HepG2 (cell line): ENCODE measurements around the gene DHX16. TPM values are rescaled to one million over a fixed set of nuclear protein-coding genes. Genes with fewer than 3 reads are reported as not detected.

Experiments used
- ASH2L ChIP-seq: fragments of 300-600, 200-600 bp; sonication (generic); IDR thresholded peaks from 2 replicates; pipeline ENCODE4 v1.7.0; 2017; ENCODE audit warnings: low read depth, mild to moderate bottlenecking, moderate library complexity, mixed read lengths, low read length; ENCODE audit not compliant: insufficient read length
- HMG20A ChIP-seq: IDR thresholded peaks from 2 replicates; pipeline ENCODE4 v1.6.1; 2016; ENCODE audit warnings: borderline replicate concordance
- HOXD1 ChIP-seq: sonication (generic); formaldehyde crosslinking; IDR thresholded peaks from 2 replicates; pipeline ENCODE4 v1.5.0; 2020; ENCODE audit warnings: missing genetic modification reagents
- KDM5A ChIP-seq: fragments of 200-600 bp; sonication (generic); IDR thresholded peaks from 2 replicates; pipeline ENCODE4 v1.7.0; 2018; ENCODE audit warnings: antibody characterized with exemption, mild to moderate bottlenecking, low read length, borderline replicate concordance
- KLF11 ChIP-seq: IDR thresholded peaks from 2 replicates; pipeline ENCODE4 v1.6.1; 2016; ENCODE audit warnings: missing compliant biosample characterization
- KLF13 ChIP-seq: sonication (generic); formaldehyde crosslinking; IDR thresholded peaks from 2 replicates; pipeline ENCODE4 v1.4.0; 2020; ENCODE audit warnings: mild to moderate bottlenecking, missing genetic modification reagents
- MLLT10 ChIP-seq: sonication (generic); formaldehyde crosslinking; IDR thresholded peaks from 2 replicates; pipeline ENCODE4 v1.4.0; 2020; ENCODE audit warnings: missing genetic modification reagents
- NCOA2 ChIP-seq: sonication (generic); formaldehyde crosslinking; IDR thresholded peaks from 2 replicates; pipeline ENCODE4 v1.8.0; 2022; ENCODE audit warnings: inconsistent platforms
- RARG ChIP-seq: sonication (generic); formaldehyde crosslinking; IDR thresholded peaks from 2 replicates; pipeline ENCODE4 v1.4.0; 2020; ENCODE audit warnings: low read depth, mild to moderate bottlenecking, missing genetic modification reagents
- RXRB ChIP-seq: IDR thresholded peaks from 2 replicates; pipeline ENCODE4 v1.6.1; 2016; ENCODE audit warnings: borderline replicate concordance, missing genetic modification reagents, missing compliant biosample characterization
- SKI ChIP-seq: fragments of 450-650 bp; IDR thresholded peaks from one replicate; pipeline ENCODE4 v1.6.1; 2018; ENCODE audit warnings: mild to moderate bottlenecking; ENCODE audit not compliant: partially characterized antibody
- ZFX ChIP-seq: sonication (generic); formaldehyde crosslinking; IDR thresholded peaks from 2 replicates; pipeline ENCODE4 v1.4.0; 2020; ENCODE audit warnings: mild to moderate bottlenecking, low read depth, missing genetic modification reagents, moderate library complexity
- ZNF354B ChIP-seq: sonication (generic); formaldehyde crosslinking; IDR thresholded peaks from 2 replicates; pipeline ENCODE4 v1.8.0; 2022; ENCODE audit warnings: mild to moderate bottlenecking, missing genetic modification reagents
- ZNF782 ChIP-seq: sonication (generic); formaldehyde crosslinking; IDR thresholded peaks from 2 replicates; pipeline ENCODE4 v1.4.0; 2020; ENCODE audit warnings: missing genetic modification reagents, mild to moderate bottlenecking, borderline replicate concordance
- polyA plus RNA-seq, 8 experiments: library from polyadenylated mRNA; depleted of rRNA in 3 of 8; stranded (reverse) in 7 of 8; unstranded in 1 of 8; fragments of >200 nt; fragmentation: Illumina TruSeq in 4 of 8; extraction: Trizol in 4 of 8; gene quantifications; 2 replicates each; pipeline versions ENCODE4 v1.2.1 to v1.2.3, GENCODE V29; 2011 to 2016; ENCODE audit warnings: low read depth in 4 of 8, missing spikeins in 1 of 8, mixed read lengths in 1 of 8; ENCODE audit not compliant: insufficient read depth in 1 of 8
- total RNA-seq, 5 experiments: library from RNA; depleted of rRNA; stranded (reverse); fragments of >200 nt; fragmentation: Illumina TruSeq; extraction: Trizol; gene quantifications; 2 replicates each; pipeline ENCODE4 v1.2.3, GENCODE V29; 2016; ENCODE audit warnings: low read depth in 1 of 5
- TF ChIP-seq, protein P1 (sequence below): IDR thresholded peaks from 2 replicates; pipeline ENCODE4 v1.6.1; 2016; ENCODE audit warnings: low read depth, missing genetic modification reagents, missing compliant biosample characterization
- TF ChIP-seq, protein P2 (sequence below): sonication (generic); formaldehyde crosslinking; IDR thresholded peaks from 2 replicates; pipeline ENCODE4 v1.4.0; 2020; ENCODE audit warnings: low read depth, mild to moderate bottlenecking, missing genetic modification reagents
- TF ChIP-seq, protein P3 (sequence below): sonication (generic); formaldehyde crosslinking; IDR thresholded peaks from 2 replicates; pipeline ENCODE4 v1.4.0; 2020; ENCODE audit warnings: mild to moderate bottlenecking, missing genetic modification reagents
- TF ChIP-seq, protein P4 (sequence below), 2 experiments: sonication (generic) in 1 of 2; formaldehyde crosslinking in 1 of 2; IDR thresholded peaks; 2 replicates each; pipeline versions ENCODE4 v1.4.0 to v1.6.1; 2018 to 2020; ENCODE audit warnings: missing genetic modification reagents in 2 of 2, borderline replicate concordance in 1 of 2, low read depth in 1 of 2, mild to moderate bottlenecking in 1 of 2, missing biosample characterization in 1 of 2
- TF ChIP-seq, protein P5 (sequence below): IDR thresholded peaks from 2 replicates; pipeline ENCODE4 v1.6.1; 2016; ENCODE audit warnings: missing biosample characterization, missing genetic modification reagents, low read depth

DHX16 gene
- total and polyA plus RNA-seq, 2 of the 13 experiments (the other 11 are each of a cell fraction or from before 2014, with no cell fraction given): 57.0 to 58.5 TPM

DNA sequence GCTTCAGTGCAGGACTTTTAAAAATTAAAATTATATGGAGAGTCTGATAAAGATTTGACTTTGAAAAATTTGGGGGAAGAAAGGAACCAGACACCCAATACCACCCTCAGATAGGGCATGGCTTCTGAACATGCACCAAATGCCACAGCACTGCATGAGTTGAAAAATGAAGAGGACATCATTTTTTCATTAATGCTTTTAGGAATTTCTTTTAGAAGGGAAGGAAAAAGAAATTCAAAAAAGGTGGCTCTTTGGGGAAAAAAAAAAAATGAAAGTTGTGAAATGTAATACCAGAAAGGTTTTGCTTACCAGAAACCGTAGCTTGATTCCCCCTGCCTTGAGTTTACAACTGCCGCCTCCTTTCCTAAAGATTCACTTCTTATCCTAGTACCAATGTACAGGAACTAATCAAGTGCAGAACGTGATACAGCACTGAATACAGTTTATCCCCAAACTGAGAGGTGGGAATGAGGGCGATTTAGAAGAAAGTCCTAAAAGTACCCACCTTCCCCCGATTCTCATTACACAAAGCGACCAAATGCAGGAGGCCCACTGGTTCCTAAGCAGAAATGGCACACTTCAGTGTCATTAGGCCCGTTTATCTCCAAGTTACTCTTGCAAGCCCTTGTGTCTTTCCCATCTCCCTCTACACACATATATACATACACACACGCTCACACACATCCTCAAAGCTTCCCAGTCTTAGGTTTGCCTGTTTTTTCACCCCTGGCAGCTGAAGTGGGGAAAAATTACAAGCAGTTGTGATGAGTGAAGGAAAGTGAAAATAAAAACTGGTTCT is 58.6 kb downstream of the DHX16 start (continued):
- TF ChIP-seq, protein P1, sequence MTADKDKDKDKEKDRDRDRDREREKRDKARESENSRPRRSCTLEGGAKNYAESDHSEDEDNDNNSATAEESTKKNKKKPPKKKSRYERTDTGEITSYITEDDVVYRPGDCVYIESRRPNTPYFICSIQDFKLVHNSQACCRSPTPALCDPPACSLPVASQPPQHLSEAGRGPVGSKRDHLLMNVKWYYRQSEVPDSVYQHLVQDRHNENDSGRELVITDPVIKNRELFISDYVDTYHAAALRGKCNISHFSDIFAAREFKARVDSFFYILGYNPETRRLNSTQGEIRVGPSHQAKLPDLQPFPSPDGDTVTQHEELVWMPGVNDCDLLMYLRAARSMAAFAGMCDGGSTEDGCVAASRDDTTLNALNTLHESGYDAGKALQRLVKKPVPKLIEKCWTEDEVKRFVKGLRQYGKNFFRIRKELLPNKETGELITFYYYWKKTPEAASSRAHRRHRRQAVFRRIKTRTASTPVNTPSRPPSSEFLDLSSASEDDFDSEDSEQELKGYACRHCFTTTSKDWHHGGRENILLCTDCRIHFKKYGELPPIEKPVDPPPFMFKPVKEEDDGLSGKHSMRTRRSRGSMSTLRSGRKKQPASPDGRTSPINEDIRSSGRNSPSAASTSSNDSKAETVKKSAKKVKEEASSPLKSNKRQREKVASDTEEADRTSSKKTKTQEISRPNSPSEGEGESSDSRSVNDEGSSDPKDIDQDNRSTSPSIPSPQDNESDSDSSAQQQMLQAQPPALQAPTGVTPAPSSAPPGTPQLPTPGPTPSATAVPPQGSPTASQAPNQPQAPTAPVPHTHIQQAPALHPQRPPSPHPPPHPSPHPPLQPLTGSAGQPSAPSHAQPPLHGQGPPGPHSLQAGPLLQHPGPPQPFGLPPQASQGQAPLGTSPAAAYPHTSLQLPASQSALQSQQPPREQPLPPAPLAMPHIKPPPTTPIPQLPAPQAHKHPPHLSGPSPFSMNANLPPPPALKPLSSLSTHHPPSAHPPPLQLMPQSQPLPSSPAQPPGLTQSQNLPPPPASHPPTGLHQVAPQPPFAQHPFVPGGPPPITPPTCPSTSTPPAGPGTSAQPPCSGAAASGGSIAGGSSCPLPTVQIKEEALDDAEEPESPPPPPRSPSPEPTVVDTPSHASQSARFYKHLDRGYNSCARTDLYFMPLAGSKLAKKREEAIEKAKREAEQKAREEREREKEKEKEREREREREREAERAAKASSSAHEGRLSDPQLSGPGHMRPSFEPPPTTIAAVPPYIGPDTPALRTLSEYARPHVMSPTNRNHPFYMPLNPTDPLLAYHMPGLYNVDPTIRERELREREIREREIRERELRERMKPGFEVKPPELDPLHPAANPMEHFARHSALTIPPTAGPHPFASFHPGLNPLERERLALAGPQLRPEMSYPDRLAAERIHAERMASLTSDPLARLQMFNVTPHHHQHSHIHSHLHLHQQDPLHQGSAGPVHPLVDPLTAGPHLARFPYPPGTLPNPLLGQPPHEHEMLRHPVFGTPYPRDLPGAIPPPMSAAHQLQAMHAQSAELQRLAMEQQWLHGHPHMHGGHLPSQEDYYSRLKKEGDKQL: no peak
- TF ChIP-seq RARG (CRISPR knock-in tag): no peak
- 0 out of 2 replicates have a peak, but pooled peaks have one; percentile 53 for TF ChIP-seq ZNF354B (CRISPR knock-in tag)
- TF ChIP-seq ZNF782 (CRISPR knock-in tag): no peak; the same call in 1 of the 2 replicates
- no peak for TF ChIP-seq NCOA2
- TF ChIP-seq HOXD1 (CRISPR knock-in tag): no peak
- TF ChIP-seq, protein P2, sequence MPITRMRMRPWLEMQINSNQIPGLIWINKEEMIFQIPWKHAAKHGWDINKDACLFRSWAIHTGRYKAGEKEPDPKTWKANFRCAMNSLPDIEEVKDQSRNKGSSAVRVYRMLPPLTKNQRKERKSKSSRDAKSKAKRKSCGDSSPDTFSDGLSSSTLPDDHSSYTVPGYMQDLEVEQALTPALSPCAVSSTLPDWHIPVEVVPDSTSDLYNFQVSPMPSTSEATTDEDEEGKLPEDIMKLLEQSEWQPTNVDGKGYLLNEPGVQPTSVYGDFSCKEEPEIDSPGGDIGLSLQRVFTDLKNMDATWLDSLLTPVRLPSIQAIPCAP (CRISPR knock-in tag): no peak
- TF ChIP-seq, protein P3, sequence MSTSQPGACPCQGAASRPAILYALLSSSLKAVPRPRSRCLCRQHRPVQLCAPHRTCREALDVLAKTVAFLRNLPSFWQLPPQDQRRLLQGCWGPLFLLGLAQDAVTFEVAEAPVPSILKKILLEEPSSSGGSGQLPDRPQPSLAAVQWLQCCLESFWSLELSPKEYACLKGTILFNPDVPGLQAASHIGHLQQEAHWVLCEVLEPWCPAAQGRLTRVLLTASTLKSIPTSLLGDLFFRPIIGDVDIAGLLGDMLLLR (CRISPR knock-in tag): no peak
- no peak; the same call in 1 of the 2 replicates for TF ChIP-seq KDM5A
- TF ChIP-seq KLF11 (CRISPR knock-in tag): no peak
- TF ChIP-seq SKI: no peak
- TF ChIP-seq MLLT10: no peak
- no peak for TF ChIP-seq HMG20A (CRISPR knock-in tag)
- no peak for TF ChIP-seq ASH2L
- TF ChIP-seq, protein P4, sequence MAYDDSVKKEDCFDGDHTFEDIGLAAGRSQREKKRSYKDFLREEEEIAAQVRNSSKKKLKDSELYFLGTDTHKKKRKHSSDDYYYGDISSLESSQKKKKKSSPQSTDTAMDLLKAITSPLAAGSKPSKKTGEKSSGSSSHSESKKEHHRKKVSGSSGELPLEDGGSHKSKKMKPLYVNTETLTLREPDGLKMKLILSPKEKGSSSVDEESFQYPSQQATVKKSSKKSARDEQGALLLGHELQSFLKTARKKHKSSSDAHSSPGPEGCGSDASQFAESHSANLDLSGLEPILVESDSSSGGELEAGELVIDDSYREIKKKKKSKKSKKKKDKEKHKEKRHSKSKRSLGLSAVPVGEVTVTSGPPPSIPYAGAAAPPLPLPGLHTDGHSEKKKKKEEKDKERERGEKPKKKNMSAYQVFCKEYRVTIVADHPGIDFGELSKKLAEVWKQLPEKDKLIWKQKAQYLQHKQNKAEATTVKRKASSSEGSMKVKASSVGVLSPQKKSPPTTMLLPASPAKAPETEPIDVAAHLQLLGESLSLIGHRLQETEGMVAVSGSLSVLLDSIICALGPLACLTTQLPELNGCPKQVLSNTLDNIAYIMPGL (CRISPR knock-in tag; IDR thresholded peaks at IDR 0.05; ENCODE audit: borderline replicate concordance in 1 of 2, low read depth in 1 of 2): no peak
- TF ChIP-seq, protein P5, sequence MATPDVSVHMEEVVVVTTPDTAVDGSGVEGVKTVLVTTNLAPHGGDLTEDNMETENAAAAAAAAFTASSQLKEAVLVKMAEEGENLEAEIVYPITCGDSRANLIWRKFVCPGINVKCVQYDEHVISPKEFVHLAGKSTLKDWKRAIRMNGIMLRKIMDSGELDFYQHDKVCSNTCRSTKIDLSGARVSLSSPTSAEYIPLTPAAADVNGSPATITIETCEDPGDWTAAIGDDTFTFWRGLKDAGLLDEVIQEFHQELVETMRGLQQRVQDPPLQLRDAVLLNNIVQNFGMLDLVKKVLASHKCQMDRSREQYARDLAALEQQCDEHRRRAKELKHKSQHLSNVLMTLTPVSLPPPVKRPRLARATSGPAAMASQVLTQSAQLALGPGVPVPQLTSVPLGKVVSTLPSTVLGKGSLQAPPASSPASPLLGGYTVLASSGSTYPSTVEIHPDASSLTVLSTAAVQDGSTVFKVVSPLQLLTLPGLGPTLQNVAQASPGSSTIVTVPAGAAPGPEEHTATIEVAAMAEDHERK (CRISPR knock-in tag): 0 out of 2 replicates have a peak, but pooled peaks have one; percentile 12
- peak; percentile 42; the same call in 1 of the 2 replicates for TF ChIP-seq ZFX (CRISPR knock-in tag)
- no peak for TF ChIP-seq RXRB (CRISPR knock-in tag)
- TF ChIP-seq KLF13 (CRISPR knock-in tag): no peak
